ENCODE measurements around the gene RAP1B. TPM values are rescaled to one million over a fixed set of nuclear protein-coding genes. Genes with fewer than 3 reads are reported as not detected.

Gene RAP1B
- total and polyA plus RNA-seq, 9 donors, result 81.8 to 195 (median 107) TPM

GRCh38 chr12:68601767-68602166 is 8.9 kb upstream of the RAP1B start:
- no peak for TF ChIP-seq POLR2A (IDR thresholded peaks at IDR 0.05)
- TF ChIP-seq EP300 (IDR thresholded peaks at IDR 0.05), result no peak
- TF ChIP-seq CTCF (IDR thresholded peaks at IDR 0.05), result no peak
- WGBS, 3 donors, result 62 to 76% (median 70%) methylated on average over 1 of the region's 1 CpG

GRCh38 chr12:68602720-68603119 is 8.0 kb upstream of the RAP1B start:
- Histone ChIP-seq H3K36me3 (no peaks in the 10 kb centered on the region), H3K4me1 (ENCODE audit: insufficient read depth) (no peaks in the 10 kb centered on the region), H3K9me3 (no peaks in the 10 kb centered on the region), H3K4me3 (no peak overlapping the region), H3K27me3 (no peaks in the 10 kb centered on the region), H3K27ac (no peak overlapping the region)
- TF ChIP-seq EP300 (IDR thresholded peaks at IDR 0.05), result no peak
- 89 to 93% (median 93%) methylated on average over 6 of the region's 6 CpGs for WGBS, 3 donors
- no peak for DNase-seq
- intact Hi-C loops (cut with DNase I), result no loop called here

More at GRCh38 chr12:68601767-68602166, 8.9 kb upstream of the RAP1B start:
- no peaks in the 10 kb centered on the region for H3K9me3 ChIP-seq
- no peaks in the 10 kb centered on the region for H3K36me3 ChIP-seq
- no peaks in the 10 kb centered on the region for H3K27me3 ChIP-seq
- H3K4me3 ChIP-seq, result no peak overlapping the region
- no peaks in the 10 kb centered on the region for H3K4me1 ChIP-seq (ENCODE audit: insufficient read depth)
- intact Hi-C loops (cut with DNase I), result no loop called here
- H3K27ac ChIP-seq, result no peak overlapping the region
- DNase-seq, result no peak

- peaks cover 3% of the 10 kb centered on the region for H3K4me1 ChIP-seq (ENCODE audit: insufficient read depth)
- no peak for TF ChIP-seq CTCF (IDR thresholded peaks at IDR 0.05)
- TF ChIP-seq EP300 (IDR thresholded peaks at IDR 0.05), result no peak
- TF ChIP-seq POLR2A (IDR thresholded peaks at IDR 0.05), result no peak
- no peak overlapping the region for H3K4me3 ChIP-seq
- H3K27ac ChIP-seq, result no peak overlapping the region
- H3K36me3 ChIP-seq, result no peaks in the 10 kb centered on the region
- 68 to 79% (median 73%) methylated on average over 2 of the region's 2 CpGs for WGBS, 3 donors
- DNase-seq, result no peak
- no peaks in the 10 kb centered on the region for H3K9me3 ChIP-seq
- intact Hi-C loops (cut with DNase I), result no loop called here
- no peaks in the 10 kb centered on the region for H3K27me3 ChIP-seq
These were observed 2.5 kb upstream of the RAP1B start for GRCh38 chr12:68608191-68608590.

GRCh38 chr12:68609998-68610369 is 715 bp upstream of the RAP1B start:
- H3K4me1 ChIP-seq (ENCODE audit: insufficient read depth), result peaks cover 7% of the 10 kb centered on the region
- no peaks in the 10 kb centered on the region for H3K36me3 ChIP-seq
- intact Hi-C loops (cut with DNase I), result loop anchor here in 1 of 4 donors (10.0 kb wide), 2 partner anchors 75 to 245 kb away; partner anchors contain the start of gene NUP107
- 1% methylated on average over 11 of the region's 11 CpGs for WGBS, 3 donors
- peak overlapping the region; percentile 90 for H3K4me3 ChIP-seq
- H3K27ac ChIP-seq, result peak overlapping the region in 1 of 2 donors; percentile 86
- no peaks in the 10 kb centered on the region for H3K9me3 ChIP-seq
- TF ChIP-seq CTCF (IDR thresholded peaks at IDR 0.05) (no peak), EP300 (IDR thresholded peaks at IDR 0.05) (no peak), POLR2A (IDR thresholded peaks at IDR 0.05) (no peak)
- H3K27me3 ChIP-seq, result no peaks in the 10 kb centered on the region
- peak in 2 of 5 donors; percentile 17 to 30 for DNase-seq

- peak; percentile 59 to 77 (median 73) for DNase-seq
- peak overlapping the region; percentile 90 for H3K4me3 ChIP-seq
- TF ChIP-seq EP300 (IDR thresholded peaks at IDR 0.05), result no peak
- no peak for TF ChIP-seq CTCF (IDR thresholded peaks at IDR 0.05)
- peak; percentile 27 for TF ChIP-seq POLR2A (IDR thresholded peaks at IDR 0.05)
- H3K4me1 ChIP-seq (ENCODE audit: insufficient read depth), result peaks cover 7% of the 10 kb centered on the region
- H3K36me3 ChIP-seq, result no peaks in the 10 kb centered on the region
- H3K27me3 ChIP-seq, result no peaks in the 10 kb centered on the region
- 0 to 1% (median 0%) methylated on average over 30 to 72 of the region's 72 CpGs for WGBS, 3 donors
- peak overlapping the region; percentile 86 to 89 for H3K27ac ChIP-seq
- intact Hi-C loops (cut with DNase I), result loop anchor here in 1 of 4 donors (10.0 kb wide), 2 partner anchors 74 to 246 kb away; partner anchors contain the start of gene NUP107
- H3K9me3 ChIP-seq, result no peaks in the 10 kb centered on the region
These were observed 551 bp downstream of the RAP1B start for GRCh38 chr12:68611094-68611805.

Data from ovary (tissue), 9 donors.